K562 (cell line): Measurements from ENCODE around the gene EPO.

Source experiments
- CREBBP ChIP-seq: IDR thresholded peaks from one replicate; pipeline ENCODE4 v1.6.1; 2012; ENCODE audit warnings: low read depth, mild to moderate bottlenecking, control low read depth, inconsistent platforms, low read length
- E2F6 ChIP-seq, 2 experiments: IDR thresholded peaks; 2 replicates each; pipeline ENCODE4 v1.6.1; 2011; ENCODE audit warnings: borderline replicate concordance in 1 of 2, control low read depth in 1 of 2, low read depth in 1 of 2, low read length in 1 of 2, mild to moderate bottlenecking in 1 of 2, mixed read lengths in 1 of 2, moderate library complexity in 1 of 2; ENCODE audit not compliant: insufficient read depth in 1 of 2, insufficient read length in 1 of 2, poor library complexity in 1 of 2, severe bottlenecking in 1 of 2; ENCODE audit errors: extremely low read depth in 1 of 2
- MAFK ChIP-seq: IDR thresholded peaks from 2 replicates; pipeline ENCODE4 v1.6.1; 2011; ENCODE audit warnings: low read length, improper control_type of control experiment
- SMARCB1 ChIP-seq: IDR thresholded peaks from 2 replicates; pipeline ENCODE4 v1.6.1; 2011; ENCODE audit warnings: improper control_type of control experiment, low read depth; ENCODE audit not compliant: insufficient read length
- ZNF3 ChIP-seq: fragments of 250-450 bp; sonication (Bioruptor Pico); IDR thresholded peaks from 2 replicates; pipeline ENCODE4 v1.5.0; 2021; ENCODE audit warnings: mild to moderate bottlenecking, moderate library complexity

DNA sequence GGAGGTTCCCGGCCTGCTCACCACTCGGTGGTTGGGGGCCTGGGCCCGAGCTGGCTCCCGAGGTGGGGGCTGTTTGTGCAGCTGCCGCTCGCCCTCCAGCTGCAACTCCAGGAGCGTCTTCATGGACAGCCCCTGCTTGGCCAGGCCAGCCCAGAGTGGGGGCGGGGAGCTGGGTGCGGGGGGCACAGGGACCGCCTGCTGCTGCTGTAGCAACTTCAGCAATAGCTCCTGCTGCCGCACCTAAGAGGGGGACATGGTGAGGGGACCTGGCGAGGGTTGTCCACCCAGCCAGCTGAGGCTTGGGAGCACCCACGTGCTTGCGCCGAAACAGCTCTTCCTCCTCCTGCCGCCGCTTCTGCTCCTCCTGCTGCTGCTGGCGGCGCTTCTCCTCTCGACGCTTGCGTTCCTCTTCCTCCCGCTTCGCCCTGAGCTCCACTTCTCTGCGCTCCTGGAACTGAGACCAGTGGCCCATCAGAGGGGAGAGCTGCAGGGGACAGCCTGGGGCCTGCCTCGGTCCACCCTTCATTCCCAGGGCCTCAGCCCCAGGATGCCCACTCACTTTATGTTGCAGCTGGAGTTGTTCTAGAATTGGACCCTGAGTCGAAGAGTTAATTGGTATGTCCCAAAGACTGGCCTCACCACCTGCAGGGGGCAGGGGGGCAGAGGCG lies 37.1 kb upstream of the EPO start:
- TF ChIP-seq ZNF3 (CRISPR knock-in tag) (no peak), CREBBP (no peak), E2F6 (IDR thresholded peaks at IDR 0.05; ENCODE audit: borderline replicate concordance in 1 of 2, extremely low read depth in 1 of 2, insufficient read depth in 1 of 2, insufficient read length in 1 of 2, low read depth in 1 of 2, low read length in 1 of 2, poor library complexity in 1 of 2, severe bottlenecking in 1 of 2) (no peak), SMARCB1 (no peak), MAFK (no peak)
